Measurements from ENCODE around the gene COL11A2. TPM values are rescaled to one million over a fixed set of nuclear protein-coding genes. Genes with fewer than 3 reads are reported as not detected.

The COL11A2 gene
- total RNA-seq, 1 experiment from 2014 or later = 0.58 TPM

DNA sequence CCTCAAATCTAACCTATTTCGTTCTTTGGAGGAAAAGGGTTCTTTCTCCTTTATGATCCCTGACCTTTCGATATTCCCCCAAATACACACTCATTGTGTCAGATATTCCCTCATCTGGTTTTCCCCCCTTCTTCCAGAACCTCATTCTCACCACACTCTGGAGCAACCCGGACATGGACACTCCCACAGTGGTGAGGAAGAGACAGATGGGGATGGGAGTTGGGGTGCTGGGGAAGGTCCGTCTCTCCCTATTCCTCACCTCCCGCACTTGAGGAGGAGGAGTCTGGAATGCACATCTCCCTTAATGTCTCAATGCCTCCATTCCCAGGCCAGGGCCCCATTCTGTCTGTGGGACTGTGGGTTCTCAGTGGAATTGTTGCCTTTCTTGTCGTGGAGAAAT is 9.7 kb upstream of the COL11A2 start:
- H3K9me3 ChIP-seq (ENCODE audit: low read length) = no peaks in the 10 kb centered on the region
- no peak overlapping the region for H2AFZ ChIP-seq (ENCODE audit: low read length)
- ChIA-PET POLR2A (ENCODE audit: unreplicated experiment) (no interaction called here), CTCF (no interaction called here)
- H3K9ac ChIP-seq (ENCODE audit: low read length) = peak overlapping the region; percentile 98
- H3K4me3 ChIP-seq (ENCODE audit: low read length) = peak overlapping the region; percentile 97
- H3K4me1 ChIP-seq (ENCODE audit: insufficient read depth, low read length) = peaks cover 47% of the 10 kb centered on the region
- intact Hi-C loops (cut with micrococcal nuclease) = loop anchor here (10.0 kb wide), 2 partner anchors 73 to 213 kb away; partner anchors contain the start of genes B3GALT4, CUTA, PHF1 and RPS18
- H3K27me3 ChIP-seq (ENCODE audit: low read length) = no peaks in the 10 kb centered on the region
- TF ChIP-seq, protein P1, sequence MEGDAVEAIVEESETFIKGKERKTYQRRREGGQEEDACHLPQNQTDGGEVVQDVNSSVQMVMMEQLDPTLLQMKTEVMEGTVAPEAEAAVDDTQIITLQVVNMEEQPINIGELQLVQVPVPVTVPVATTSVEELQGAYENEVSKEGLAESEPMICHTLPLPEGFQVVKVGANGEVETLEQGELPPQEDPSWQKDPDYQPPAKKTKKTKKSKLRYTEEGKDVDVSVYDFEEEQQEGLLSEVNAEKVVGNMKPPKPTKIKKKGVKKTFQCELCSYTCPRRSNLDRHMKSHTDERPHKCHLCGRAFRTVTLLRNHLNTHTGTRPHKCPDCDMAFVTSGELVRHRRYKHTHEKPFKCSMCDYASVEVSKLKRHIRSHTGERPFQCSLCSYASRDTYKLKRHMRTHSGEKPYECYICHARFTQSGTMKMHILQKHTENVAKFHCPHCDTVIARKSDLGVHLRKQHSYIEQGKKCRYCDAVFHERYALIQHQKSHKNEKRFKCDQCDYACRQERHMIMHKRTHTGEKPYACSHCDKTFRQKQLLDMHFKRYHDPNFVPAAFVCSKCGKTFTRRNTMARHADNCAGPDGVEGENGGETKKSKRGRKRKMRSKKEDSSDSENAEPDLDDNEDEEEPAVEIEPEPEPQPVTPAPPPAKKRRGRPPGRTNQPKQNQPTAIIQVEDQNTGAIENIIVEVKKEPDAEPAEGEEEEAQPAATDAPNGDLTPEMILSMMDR (conservative IDR thresholded peaks at IDR 0.05; ENCODE audit: low read depth, low read length) = no peak
- TF ChIP-seq EZH2phosphoT487 (IDR thresholded peaks at IDR 0.05; ENCODE audit: borderline replicate concordance, low read length) = no peak
- no peak for TF ChIP-seq EZH2 (IDR thresholded peaks at IDR 0.05; ENCODE audit: low read length, unreplicated experiment)
- H4K20me1 ChIP-seq (ENCODE audit: low read length) = peaks cover 5% of the 10 kb centered on the region; the same call in 1 of the 2 replicates
- H3K79me2 ChIP-seq (ENCODE audit: low read length) = peaks cover 62% of the 10 kb centered on the region
- H3K27ac ChIP-seq (ENCODE audit: low read length) = no peak overlapping the region
- peaks cover 24% of the 10 kb centered on the region for H3K36me3 ChIP-seq (ENCODE audit: low read depth, low read length)
- no peaks in the 10 kb centered on the region for H3K9me2 ChIP-seq (replicated peaks; ENCODE audit: low read length)
- ATAC-seq (no peak), DNase-seq (no peak)
- H3K4me2 ChIP-seq (ENCODE audit: low read length) = peak overlapping the region; percentile 99
- BruUV-seq (replicated peaks) = no TSS peak
- no peaks in the 10 kb centered on the region for H3F3A ChIP-seq (ENCODE audit: low read length, unreplicated experiment)

DNA sequence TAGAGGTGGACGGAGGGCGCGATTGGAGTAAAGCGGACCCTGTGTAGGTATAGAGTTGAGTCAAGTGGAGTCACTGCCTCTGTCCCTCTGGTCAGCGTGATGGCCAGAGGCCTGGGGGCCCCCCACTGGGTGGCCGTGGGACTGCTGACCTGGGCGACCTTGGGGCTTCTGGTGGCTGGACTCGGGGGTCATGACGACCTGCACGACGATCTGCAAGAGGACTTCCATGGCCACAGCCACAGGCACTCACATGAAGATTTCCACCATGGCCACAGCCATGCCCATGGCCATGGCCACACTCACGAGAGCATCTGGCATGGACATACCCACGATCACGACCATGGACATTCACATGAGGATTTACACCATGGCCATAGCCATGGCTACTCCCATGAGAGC is 8.9 kb upstream of the COL11A2 start:
- Histone ChIP-seq H4K20me1 (ENCODE audit: low read length) (peaks cover 5% of the 10 kb centered on the region; the same call in 1 of the 2 replicates), H3K27me3 (ENCODE audit: low read length) (no peaks in the 10 kb centered on the region), H3K9ac (ENCODE audit: low read length) (peak overlapping the region; percentile 98), H3K4me2 (ENCODE audit: low read length) (peak overlapping the region; percentile 99), H3K27ac (ENCODE audit: low read length) (peak overlapping the region; percentile 92), H3K9me2 (replicated peaks; ENCODE audit: low read length) (no peaks in the 10 kb centered on the region), H2AFZ (ENCODE audit: low read length) (peak overlapping the region; percentile 99), H3K79me2 (ENCODE audit: low read length) (peaks cover 63% of the 10 kb centered on the region), H3F3A (ENCODE audit: low read length, unreplicated experiment) (no peaks in the 10 kb centered on the region), H3K36me3 (ENCODE audit: low read depth, low read length) (peaks cover 26% of the 10 kb centered on the region), H3K4me1 (ENCODE audit: insufficient read depth, low read length) (peaks cover 39% of the 10 kb centered on the region), H3K9me3 (ENCODE audit: low read length) (no peaks in the 10 kb centered on the region), H3K4me3 (ENCODE audit: low read length) (peak overlapping the region; percentile 97)
- no peak for DNase-seq
- POLR2A ChIA-PET (ENCODE audit: unreplicated experiment) = no interaction called here
- CTCF ChIA-PET = no interaction called here
- no peak for ATAC-seq
- BruUV-seq (replicated peaks) = TSS peak; percentile 77
- intact Hi-C loops (cut with micrococcal nuclease) = loop anchor here (10.0 kb wide), 2 partner anchors 74 to 214 kb away; partner anchors contain the start of genes B3GALT4, CUTA, PHF1 and RPS18
- TF ChIP-seq EZH2phosphoT487 (IDR thresholded peaks at IDR 0.05; ENCODE audit: borderline replicate concordance, low read length) (no peak), EZH2 (IDR thresholded peaks at IDR 0.05; ENCODE audit: low read length, unreplicated experiment) (no peak)
- TF ChIP-seq, protein P1 (conservative IDR thresholded peaks at IDR 0.05; ENCODE audit: low read depth, low read length) = no peak

Data from PC-3 (cell line).